WERI-Rb-1 (cell line): ENCODE data around the gene SON.
"Not testable (repeated sequence)": the region's sequence is repeated elsewhere in the genome, so short reads cannot be mapped to it uniquely, and the experiment has no call there.

Experiments used
- DNase-seq: peaks from one replicate; pipeline ENCODE4 v3.0.0-alpha.2; 2020
- H3K27ac ChIP-seq: fragments of 250-450 bp; sonication (Bioruptor Pico); 2 replicates; pipeline ENCODE4 v1.5.1; 2020; ENCODE audit warnings: mild to moderate bottlenecking, moderate library complexity
- H3K27me3 ChIP-seq: fragments of 250-450 bp; sonication (Bioruptor Pico); 2 replicates; pipeline ENCODE4 v1.5.1; 2021; ENCODE audit warnings: mild to moderate bottlenecking, low read depth, moderate library complexity; ENCODE audit not compliant: insufficient read depth, severe bottlenecking
- H3K36me3 ChIP-seq: fragments of 250-450 bp; sonication (Bioruptor Pico); 2 replicates; pipeline ENCODE4 v1.5.1; 2020; ENCODE audit warnings: mild to moderate bottlenecking, moderate library complexity
- H3K4me3 ChIP-seq: 2 replicates; pipeline ENCODE4 v1.5.1; 2011; ENCODE audit warnings: low read depth, mild to moderate bottlenecking, control low read depth, low read length
- H3K9me3 ChIP-seq: fragments of 250-450 bp; sonication (Bioruptor Pico); 2 replicates; pipeline ENCODE4 v1.5.1; 2021; ENCODE audit warnings: mild to moderate bottlenecking, moderate library complexity; ENCODE audit not compliant: severe bottlenecking
- TF ChIP-seq, protein P1 (sequence below): IDR thresholded peaks from 2 replicates; pipeline ENCODE4 v1.5.1; 2011; ENCODE audit warnings: low read depth, mild to moderate bottlenecking, control low read depth, inconsistent platforms, low read length

Gene SON

DNA sequence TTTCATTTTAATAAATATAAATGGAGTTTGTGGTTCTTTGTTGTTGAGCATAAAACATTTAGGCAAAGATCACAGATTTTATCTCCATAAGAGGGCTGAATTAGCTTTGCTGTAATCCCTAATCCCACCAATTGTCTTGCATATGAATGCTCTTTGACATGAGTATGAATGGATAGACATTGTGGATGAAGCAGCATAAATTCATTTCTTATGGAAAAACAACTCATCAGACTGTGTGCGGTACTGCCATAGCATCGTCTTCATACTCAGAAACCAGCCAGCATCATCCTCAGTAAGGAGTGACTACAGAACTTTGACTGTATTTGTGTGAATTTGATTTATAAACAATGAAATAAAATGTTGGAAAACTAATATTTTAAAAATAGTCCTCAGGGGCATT lies 19.6 kb downstream of the SON start:
- peaks cover 76% of the 10 kb centered on the region for H3K36me3 ChIP-seq
- H3K9me3 ChIP-seq = no peaks in the 10 kb centered on the region
- no peaks in the 10 kb centered on the region for H3K27me3 ChIP-seq
- TF ChIP-seq, protein P1, sequence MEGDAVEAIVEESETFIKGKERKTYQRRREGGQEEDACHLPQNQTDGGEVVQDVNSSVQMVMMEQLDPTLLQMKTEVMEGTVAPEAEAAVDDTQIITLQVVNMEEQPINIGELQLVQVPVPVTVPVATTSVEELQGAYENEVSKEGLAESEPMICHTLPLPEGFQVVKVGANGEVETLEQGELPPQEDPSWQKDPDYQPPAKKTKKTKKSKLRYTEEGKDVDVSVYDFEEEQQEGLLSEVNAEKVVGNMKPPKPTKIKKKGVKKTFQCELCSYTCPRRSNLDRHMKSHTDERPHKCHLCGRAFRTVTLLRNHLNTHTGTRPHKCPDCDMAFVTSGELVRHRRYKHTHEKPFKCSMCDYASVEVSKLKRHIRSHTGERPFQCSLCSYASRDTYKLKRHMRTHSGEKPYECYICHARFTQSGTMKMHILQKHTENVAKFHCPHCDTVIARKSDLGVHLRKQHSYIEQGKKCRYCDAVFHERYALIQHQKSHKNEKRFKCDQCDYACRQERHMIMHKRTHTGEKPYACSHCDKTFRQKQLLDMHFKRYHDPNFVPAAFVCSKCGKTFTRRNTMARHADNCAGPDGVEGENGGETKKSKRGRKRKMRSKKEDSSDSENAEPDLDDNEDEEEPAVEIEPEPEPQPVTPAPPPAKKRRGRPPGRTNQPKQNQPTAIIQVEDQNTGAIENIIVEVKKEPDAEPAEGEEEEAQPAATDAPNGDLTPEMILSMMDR = no peak
- H3K27ac ChIP-seq = no peak overlapping the region
- DNase-seq = no peak
- H3K4me3 ChIP-seq = no peak overlapping the region

DNA sequence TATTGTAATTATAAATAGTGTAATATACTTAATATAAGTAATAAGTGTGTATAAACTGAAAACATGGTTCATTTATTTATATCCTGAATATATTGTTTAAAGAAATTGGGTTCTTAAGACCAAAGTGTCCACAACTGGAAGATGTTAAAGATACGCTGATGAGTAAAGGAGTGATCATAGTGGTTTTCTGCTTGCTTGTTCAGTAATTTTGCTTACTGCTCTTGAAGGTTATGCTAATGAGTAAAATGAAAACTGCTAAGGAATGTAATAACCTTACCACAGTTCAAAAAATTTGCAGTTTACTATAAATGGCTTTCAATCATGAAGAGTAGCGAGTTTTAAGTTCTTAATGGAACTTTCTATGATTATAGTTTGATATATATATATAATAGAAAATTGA lies 23.7 kb downstream of the SON start:
- H3K27ac ChIP-seq = no peak overlapping the region
- H3K36me3 ChIP-seq = peaks cover 78% of the 10 kb centered on the region
- TF ChIP-seq, protein P1 = no peak
- H3K27me3 ChIP-seq = no peaks in the 10 kb centered on the region
- DNase-seq = no peak
- no peak overlapping the region for H3K4me3 ChIP-seq
- H3K9me3 ChIP-seq = no peaks in the 10 kb centered on the region

DNA sequence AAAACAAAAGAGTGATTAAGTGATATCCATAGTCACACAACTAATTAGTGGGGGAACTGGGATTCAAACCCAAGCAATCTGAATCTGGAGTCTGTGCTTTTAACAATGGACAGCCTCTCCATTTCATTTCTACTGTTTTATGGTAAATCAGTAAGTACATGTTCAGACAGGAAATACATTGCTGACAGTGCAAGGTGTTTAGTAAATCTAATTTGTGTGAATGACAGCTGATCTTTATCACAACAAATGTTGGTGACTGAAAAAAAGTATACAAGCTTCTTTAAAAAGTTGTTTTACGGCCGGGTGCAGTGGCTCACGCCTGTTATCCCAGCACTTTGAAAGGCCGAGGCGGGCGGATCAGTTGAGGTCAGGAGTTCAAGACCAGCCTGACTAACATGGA lies 25.1 kb downstream of the SON start:
- TF ChIP-seq, protein P1 = no peak
- Histone ChIP-seq H3K36me3 (peaks cover 79% of the 10 kb centered on the region), H3K9me3 (no peaks in the 10 kb centered on the region), H3K27ac (no peak overlapping the region), H3K4me3 (no peak overlapping the region), H3K27me3 (no peaks in the 10 kb centered on the region)
- DNase-seq = no peak

DNA sequence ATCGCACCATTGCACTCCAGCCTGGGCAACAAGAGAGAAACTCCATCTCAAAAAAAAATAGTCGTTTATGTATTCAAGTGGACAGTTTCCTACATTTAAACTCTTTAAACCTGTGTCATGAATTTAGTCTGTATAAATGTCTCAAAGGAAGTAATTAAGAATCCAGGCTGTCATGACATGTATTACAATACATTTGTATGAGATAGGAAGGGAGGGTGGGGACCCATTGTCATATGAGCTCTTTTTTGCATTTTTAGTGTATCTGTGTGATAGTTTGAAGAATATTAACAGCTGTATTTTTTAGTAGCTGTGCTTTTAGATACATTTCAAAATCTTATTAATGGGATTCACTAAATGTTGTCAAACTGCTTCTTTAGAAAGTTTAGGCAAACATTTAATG lies 25.6 kb downstream of the SON start:
- H3K9me3 ChIP-seq = no peaks in the 10 kb centered on the region
- peaks cover 79% of the 10 kb centered on the region for H3K36me3 ChIP-seq
- H3K4me3 ChIP-seq = no peak overlapping the region
- TF ChIP-seq, protein P1 = no peak
- no peak overlapping the region for H3K27ac ChIP-seq
- no peak for DNase-seq
- H3K27me3 ChIP-seq = no peaks in the 10 kb centered on the region

DNA sequence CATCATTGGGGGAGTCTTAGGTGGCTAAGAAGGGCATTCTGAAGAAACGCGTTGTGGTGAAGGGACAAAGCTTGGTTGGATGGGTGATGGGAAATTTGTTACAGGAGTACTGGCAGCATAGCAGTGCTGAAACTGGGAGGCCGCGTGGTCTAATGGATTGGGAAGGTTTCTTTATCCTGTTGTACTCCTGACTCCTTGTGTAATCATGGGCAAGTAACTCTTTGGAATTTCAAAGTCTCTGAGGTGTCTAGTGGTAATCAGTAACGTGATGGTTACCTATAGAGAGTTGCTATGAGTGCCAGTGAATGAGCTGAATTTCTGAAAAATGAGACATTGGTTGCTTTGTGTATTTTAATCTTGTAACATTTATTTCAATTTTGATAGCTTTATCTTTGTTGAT lies 27.2 kb downstream of the SON start:
- TF ChIP-seq, protein P1 = no peak
- no peak for DNase-seq
- no peak overlapping the region for H3K27ac ChIP-seq
- no peak overlapping the region for H3K4me3 ChIP-seq
- no peaks in the 10 kb centered on the region for H3K27me3 ChIP-seq
- no peaks in the 10 kb centered on the region for H3K9me3 ChIP-seq
- peaks cover 86% of the 10 kb centered on the region for H3K36me3 ChIP-seq

DNA sequence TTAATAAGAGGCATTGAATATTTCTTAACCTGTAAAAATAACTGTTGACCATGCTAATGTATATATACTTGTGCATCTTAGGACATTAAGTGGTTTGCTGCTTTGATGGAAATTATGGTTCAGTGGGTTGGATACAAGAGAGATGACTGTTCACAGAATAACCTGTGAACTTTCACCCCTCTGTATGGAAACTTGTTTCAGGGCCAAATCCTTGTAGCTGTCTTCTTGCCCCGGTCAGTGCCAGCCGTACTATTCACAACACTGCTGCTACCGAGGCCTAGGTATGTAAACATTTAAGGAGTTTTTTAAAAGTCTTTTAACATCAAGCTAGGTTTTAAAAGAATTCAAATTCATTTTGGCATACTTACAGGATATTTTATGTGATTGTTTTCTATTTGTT lies 29.5 kb downstream of the SON start:
- no peak overlapping the region for H3K27ac ChIP-seq
- TF ChIP-seq, protein P1 = no peak
- H3K4me3 ChIP-seq = no peak overlapping the region
- H3K36me3 ChIP-seq = peaks cover 96% of the 10 kb centered on the region
- no peaks in the 10 kb centered on the region for H3K27me3 ChIP-seq
- no peak for DNase-seq
- H3K9me3 ChIP-seq = no peaks in the 10 kb centered on the region

DNA sequence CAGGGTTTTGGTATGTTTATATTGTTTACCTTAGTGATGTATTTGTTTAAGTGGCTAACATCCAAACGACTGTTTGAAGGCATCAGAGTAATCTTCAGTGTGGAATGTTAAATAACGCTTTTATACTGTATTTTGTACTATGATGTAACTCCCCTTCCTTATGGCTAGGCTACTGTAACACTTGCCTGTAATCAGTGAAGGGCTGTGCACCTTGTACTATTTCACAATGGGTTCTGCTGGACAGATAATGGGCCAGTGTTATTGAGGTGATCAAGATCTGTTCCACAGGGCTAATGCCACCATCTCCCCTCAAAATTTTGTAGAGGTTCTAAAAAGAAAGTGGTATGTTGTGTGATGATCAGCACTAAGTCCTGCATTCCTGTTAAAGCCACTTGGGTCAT lies 33.9 kb downstream of the SON start:
- H3K27ac ChIP-seq, H3K9me3 ChIP-seq, DNase-seq, H3K27me3 ChIP-seq, H3K4me3 ChIP-seq: not testable (repeated sequence)
- H3K36me3 ChIP-seq = peaks cover 93% of the 10 kb centered on the region
